Measurements from ENCODE around the gene CCDC148.

GRCh38 chr2:158174495-158174894 lies 282.1 kb downstream of the CCDC148 start:
- TF ChIP-seq, protein P1, sequence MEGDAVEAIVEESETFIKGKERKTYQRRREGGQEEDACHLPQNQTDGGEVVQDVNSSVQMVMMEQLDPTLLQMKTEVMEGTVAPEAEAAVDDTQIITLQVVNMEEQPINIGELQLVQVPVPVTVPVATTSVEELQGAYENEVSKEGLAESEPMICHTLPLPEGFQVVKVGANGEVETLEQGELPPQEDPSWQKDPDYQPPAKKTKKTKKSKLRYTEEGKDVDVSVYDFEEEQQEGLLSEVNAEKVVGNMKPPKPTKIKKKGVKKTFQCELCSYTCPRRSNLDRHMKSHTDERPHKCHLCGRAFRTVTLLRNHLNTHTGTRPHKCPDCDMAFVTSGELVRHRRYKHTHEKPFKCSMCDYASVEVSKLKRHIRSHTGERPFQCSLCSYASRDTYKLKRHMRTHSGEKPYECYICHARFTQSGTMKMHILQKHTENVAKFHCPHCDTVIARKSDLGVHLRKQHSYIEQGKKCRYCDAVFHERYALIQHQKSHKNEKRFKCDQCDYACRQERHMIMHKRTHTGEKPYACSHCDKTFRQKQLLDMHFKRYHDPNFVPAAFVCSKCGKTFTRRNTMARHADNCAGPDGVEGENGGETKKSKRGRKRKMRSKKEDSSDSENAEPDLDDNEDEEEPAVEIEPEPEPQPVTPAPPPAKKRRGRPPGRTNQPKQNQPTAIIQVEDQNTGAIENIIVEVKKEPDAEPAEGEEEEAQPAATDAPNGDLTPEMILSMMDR (IDR thresholded peaks at IDR 0.05) = no peak
- TF ChIP-seq EZH2 (IDR thresholded peaks at IDR 0.05) = no peak

All from neural progenitor cell (in vitro differentiated cells).